Activated CD8-positive, alpha-beta memory T cell treated with anti-CD3 and anti-CD28 coated beads for 1 hour (primary cell): Measurements from ENCODE around the gene TNPO2.
"Not testable (repeated sequence)": the region's sequence is repeated elsewhere in the genome, so short reads cannot be mapped to it uniquely, and the experiment has no call there.

Experiments used
- DNase-seq, 2 donors: peaks; one replicate each; pipeline ENCODE4 v3.0.0-alpha.2; 2020; ENCODE audit warnings: low read depth in 1 of 2; ENCODE audit errors: extremely low read depth in 1 of 2

The TNPO2 gene

DNA sequence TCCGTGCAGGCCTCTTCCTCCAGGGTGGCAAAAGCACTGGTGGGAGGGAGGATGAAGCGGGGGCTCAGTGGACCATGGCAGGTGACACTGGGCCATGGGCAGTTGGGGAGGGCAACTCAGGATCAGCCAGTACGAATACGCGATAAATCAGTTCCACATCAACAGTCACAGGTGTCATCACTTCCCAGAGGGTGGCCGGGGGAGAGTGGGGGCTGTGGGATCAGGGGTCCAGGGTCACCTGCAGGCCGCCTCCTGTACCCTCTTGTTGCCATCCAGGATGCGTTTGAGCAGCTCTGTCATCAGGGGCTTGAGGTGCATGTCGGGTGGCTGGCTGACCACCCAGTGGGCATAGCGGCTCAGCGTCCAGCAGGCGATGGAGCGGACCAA, 17.4 kb downstream of the TNPO2 start:
- no peak for DNase-seq

DNA sequence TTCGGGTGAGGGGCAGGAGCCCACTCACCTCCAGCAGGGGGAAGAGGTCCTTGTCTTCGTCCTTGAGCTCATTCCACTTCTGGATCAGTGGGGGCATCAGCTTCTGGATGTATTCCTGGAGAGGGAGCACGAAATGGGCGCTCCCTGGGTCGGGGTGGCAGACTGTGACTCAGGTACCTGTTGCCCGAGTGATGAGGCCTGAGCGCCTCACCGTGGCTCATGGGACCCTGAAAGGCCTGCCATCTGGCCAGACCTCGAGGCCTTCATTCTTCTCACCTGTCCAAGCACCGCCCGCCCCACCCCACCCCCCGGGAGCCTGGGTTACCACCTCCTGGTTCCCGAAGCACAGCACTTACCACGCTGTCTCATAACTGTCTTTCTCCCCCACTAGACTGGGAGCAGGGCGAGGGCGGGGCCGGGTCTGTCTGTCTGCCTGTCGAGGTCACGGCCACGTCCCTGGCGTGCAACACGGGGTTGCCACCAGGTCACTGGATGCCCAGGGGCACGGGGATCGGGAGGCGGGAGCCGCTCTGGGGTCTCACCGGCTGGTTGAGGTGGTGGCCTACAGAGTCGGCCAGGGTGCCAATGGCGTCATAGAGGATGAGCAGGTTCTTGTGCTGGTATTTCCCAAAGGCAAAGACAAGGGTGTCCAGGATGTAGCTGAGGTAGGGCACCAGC, 17.9 kb downstream of the TNPO2 start:
- DNase-seq: no peak

DNA sequence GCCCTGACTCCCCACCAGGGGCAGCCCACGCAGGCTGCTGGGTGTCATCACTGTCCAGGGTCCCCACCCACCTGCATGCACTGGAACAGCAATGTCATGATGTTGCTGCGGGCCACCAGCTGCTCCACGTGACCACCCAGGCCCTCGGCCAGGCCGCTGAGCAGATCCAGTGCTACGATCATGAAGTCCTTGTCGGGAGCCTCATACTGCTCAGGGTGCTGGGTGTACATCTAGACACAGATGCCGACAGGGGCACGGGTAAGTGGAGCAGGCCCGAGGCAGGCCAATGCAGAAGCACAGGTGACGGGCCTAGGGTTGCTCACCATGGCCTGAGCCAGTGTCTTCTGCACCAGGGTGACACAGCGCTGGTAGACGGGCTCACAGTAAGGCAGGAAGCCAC, 18.6 kb downstream of the TNPO2 start:
- no peak for DNase-seq

DNA sequence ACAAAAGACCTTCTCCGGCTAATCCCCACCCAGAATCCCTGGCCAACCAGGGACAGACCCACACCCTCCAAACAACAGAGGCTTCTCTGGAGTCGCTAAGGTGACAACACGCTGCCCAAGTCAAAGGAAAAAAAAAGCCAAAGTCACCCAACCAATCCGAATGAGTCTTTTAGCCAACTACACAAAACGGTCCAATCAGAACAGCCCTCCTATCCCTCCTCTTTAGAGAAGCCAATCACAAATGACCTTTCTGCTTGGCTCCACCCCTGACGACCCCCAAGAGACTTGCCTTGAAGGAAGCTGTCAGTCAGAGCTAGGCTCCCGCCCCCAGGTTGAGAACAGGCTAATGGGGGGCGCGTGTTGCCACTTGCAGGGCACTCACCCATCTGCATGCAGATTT, 20.7 kb downstream of the TNPO2 start:
- no peak for DNase-seq

DNA sequence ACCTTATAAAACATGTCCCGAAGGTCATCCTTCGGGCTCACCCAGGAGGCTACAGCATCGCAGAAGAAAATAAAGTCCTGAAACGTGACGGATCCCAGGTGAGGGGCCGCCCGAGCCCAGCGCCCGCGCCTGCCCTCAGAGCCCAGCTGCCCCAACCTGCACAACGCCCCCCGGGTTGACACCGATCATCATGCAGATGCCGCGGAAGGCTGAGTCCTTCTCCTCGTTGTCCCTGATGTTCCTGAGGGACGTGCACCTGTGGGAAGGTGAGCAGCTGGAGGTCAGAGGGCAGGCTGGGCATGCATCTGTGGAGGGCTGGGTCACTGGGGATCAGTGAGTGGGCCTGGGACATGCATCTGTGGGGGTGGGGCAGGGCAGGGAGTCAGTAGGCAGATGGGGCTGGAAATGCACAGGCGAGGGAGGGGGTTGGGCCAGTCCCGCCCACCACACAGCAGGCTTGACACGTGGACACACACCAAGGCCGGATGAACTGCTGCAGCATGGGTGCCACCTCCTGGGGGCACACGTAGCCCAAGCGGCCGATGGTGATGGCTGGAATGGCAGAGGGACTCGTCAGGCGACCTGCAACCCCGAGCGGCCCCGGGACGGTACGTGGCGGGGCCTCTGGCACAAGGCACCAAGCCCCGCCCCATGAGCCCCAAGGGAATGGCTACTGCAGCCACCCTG, 22.0 kb downstream of the TNPO2 start:
- DNase-seq: no peak

DNA sequence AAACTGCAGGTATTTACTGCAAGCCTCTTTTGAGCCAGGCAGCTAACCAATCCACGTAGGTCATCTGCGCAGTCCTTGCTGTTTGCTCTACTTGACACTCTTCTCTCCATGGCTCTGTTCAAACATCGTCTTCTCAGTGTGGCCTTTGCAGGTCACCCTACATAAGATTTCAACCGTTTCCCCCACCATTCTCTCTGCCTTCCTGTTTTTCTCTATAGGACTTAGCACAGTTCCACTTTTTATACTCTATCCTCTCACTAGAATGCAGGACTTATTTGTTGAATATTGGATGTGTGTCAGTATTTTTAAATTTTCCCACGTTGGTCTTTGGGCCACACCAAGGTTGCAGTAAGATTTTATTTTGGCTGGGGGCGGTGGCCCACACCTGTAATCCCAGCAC, 25.6 kb downstream of the TNPO2 start:
- DNase-seq: no peak

DNA sequence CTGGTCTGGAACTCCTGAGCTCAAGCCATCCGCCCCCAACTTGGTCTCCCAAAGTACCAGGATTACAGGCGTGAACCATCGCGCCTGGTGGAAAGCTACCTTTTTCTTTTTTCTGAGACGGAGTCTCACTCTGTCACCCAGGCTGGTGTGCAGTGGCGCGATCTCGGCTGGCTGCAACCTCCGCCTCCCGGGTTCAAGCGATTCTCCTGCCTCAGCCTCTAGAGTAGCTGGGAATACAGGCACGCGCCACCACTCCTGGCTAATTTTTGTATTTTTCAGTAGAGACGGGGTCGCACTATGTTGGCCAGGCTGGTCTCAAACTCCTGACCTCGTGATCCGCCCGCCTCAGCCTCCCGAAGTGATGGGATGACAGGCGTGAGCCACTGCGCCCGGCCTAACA, 26.3 kb downstream of the TNPO2 start:
- not testable (repeated sequence) for DNase-seq

DNA sequence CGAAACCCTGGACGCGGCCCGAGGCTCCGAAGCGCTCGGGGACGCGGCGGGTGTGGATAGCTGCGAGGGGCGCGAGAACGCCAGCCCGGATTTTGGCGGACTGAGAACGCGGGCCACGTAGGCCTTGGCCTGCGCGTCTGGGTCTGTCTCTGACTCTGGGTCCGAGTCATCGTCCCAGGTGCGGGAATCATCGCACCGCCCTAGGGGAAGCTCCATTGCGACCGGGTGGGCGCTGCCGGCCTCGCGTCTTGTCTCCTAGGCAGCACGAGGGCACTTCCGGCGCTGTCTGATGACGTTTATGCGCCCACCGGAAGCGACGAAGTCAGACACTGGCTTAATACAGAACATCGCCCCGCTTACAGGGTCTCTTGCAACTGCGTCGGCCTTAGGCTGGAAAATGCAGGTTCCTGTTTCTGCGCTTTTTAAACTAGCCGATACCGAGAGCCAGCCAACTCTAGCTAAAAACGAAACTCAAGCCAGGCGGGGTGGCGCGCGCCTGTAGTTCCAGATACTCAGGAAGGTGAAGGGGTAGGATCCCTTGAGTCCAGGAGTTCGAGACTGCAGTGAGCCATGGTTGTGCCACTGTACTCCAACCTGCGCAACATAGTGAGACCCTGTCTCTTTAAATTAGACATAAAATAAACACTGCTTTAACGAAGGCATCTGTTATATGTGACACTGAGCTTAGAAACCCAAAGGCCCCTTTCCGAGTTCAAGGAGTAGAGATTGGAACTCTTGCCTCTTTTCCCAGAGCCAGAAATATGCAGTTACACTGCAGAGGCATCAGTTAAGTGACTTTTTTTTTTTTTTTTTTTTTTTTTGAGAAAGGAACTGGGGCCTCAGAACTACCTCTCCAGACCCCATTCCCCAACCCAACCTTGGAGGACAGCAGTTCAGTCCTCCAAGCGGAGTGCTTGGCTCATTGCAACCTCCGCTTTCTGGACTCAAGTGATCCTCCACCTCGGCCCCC, 27.1 kb downstream of the TNPO2 start, which contains the start of gene FBXW9:
Gene FBXW9 (minus strand): TSS at position 266 of the 970 bp plus-strand sequence. CDS start 50 bp downstream, at position 216.
- DNase-seq: peak; percentile 94 to 96

DNA sequence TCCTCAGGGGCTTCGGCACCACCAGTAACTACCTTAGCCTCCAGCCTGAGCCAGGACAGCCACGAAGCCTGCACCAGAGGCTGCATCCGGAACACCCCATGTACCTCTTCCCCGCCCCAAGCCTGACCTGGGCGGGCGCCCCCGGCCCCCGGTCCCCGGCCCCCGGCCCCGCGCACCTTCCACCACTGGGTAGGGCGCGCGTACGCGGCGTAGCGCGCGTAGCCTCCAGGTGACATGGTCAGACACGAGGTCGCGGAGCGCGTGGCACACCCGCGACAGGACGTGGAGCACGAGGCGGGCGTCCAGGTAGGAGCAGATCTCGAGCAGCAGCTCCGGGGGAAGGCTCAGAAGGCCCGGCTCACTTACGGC, 27.8 kb downstream of the TNPO2 start:
- DNase-seq: no peak

DNA sequence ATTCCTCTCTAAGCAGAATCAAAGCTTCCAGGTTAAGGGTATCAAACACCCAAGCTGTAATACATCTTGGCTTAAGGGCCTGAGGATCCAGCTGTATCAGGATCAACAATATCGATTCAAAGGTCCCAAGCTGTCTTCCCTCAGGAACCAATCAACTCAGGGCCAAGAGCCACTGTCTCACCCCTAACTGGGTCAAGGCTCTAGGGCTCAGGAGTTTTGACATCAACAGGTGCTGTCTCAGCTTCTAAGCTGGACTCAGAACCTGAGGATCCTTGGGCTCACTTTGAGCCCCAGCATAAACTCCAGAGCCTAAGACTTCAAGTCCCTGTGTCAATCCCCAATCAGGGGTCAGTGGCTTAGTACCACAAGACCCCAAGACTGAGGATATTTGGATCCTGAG, 28.2 kb downstream of the TNPO2 start:
- no peak for DNase-seq

DNA sequence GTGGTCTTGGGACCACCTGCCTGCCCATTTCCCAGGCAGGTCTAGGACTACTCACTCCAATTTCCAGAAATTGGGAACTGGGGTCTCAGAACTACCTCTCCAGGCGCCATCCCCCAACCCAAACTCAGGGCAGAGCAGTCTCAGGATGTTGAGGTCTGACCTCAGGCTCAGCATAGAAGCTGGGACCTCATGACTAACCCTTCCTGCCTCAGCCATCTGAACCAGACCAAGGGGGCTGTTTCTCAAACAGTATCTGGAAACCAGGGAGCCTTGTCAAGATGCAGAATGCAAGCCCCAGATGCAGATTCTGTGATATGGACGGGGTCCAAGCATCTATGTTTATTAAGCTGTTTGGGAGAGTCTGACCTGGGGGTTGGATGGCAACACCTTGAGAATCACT, 28.6 kb downstream of the TNPO2 start:
- DNase-seq: no peak

DNA sequence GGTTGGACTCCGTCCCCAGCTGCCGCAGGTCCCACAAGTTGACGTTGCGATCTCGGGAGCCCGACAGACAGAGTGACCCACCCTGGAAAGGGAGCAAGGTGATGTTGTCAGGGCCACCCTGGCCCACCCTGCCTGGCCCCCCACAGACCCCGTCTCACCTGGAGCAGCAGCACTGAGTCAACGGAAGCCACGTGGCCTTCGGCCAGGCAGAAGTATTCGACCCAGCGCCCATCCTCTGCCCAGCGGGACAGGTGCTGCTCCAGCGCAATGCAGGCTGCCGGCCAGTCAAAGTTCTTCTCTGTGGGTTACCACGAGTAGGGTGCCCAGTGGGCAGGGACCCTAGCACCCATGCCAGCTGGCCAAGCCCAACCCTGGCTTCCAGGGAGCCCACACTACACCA, 29.1 kb downstream of the TNPO2 start:
- DNase-seq: no peak

DNA sequence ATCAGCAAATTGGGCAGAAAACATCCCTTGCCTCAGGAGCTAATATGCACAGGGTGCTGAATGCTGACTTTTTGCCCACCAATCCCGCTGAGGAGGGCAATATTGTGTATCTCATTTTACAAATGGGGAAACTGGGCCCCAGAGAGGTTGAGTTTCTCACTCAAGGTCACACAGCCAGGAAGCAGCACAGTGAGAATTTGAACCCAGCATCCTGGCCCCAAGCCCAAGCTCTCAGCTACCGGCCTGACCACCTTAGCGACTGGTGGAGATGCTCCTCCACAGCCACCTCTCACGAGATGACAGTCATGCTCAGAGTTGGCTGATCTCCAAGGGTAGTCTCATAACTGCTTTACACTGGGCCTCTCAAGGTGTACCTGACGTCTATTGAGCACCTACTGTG, 30.8 kb downstream of the TNPO2 start:
- DNase-seq: no peak

DNA sequence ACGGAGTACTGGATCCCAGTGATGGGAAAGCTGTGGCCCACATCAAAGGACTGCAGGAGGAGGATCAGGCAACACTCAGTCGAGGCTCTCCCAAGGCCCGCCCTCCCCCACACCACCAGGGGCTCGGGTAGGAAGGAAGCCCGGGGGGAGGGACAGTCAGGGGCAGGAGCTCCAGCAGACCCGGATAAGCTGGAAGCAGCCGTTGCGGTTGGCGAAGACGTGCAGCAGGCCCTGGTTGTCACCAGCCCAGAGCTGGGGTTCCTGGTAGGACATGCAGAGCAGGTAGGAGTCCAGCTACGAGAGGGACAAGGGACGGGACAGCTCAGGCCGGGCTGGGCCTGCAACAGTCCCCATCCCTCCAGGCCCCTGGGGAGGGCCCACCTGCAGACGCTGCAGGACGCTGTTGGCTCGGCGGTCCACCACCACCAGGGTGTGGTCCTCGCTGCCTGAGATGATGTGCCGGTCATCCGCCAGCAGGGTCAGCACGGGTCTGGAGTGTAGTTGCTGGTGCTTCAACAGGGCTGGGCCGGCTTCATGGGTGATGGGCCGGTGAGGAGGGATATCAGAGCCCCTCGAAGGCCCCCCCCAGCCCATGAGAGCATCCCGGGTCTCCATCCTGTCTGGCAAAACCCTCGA, 34.0 kb downstream of the TNPO2 start:
- DNase-seq: no peak

DNA sequence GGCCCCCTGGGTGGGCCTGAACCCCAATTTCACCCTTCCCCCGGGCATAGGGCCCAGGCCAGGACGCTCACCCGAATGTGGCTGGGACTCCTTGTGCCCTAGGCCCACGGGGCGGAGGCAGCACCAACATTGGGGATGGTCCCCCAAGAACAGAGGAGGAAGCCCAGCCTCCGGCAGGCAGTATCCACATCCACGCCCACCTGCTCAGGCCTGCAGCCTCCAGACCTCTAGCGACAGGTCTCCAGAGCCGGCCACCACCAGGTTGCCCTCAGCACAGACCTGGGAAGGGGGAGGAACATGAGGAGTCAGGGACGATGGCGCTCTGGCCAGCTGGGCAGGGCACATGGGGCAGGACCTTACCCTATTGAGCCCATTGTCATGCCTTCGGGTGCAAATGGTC, 34.7 kb downstream of the TNPO2 start:
- no peak for DNase-seq

DNA sequence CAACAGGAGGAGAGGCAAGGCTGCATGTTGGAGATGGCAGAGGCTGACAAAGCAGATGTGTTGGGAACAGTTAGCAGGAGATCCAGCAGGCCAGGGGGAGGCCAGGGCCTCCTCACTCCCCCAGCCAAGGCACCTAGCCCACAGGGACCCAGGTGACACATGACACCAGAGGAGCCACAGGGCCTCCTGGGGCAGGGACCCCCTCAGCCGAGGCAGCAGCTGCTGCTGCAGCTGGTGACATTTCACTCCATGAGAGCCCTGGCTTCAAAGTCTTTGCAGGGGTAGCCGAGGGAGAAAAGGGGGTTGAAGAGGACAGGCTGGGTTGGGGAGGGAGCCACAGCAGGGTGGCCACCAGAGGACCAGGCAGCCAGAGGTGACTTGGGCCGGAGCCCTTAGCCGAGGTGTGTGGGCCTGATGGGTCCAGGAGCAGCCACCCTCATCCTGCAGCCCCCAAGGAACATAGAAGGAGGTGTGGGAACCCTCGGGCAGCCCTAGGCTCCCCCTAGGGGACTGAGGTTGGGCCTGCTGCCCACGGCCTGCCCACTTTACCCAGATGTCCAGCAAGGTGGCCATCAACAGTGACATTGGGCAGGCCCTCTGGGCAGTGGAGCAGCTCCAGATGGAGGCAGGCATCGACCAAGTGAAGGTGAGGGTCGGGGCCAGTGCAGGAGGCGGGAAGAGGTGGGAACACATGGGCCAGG, 36.1 kb downstream of the TNPO2 start, which contains the start of gene GNG14:
Gene GNG14 (plus strand): TSS at position 503 of the 701 bp plus-strand sequence. CDS start 51 bp downstream, at position 554.
- DNase-seq: no peak

DNA sequence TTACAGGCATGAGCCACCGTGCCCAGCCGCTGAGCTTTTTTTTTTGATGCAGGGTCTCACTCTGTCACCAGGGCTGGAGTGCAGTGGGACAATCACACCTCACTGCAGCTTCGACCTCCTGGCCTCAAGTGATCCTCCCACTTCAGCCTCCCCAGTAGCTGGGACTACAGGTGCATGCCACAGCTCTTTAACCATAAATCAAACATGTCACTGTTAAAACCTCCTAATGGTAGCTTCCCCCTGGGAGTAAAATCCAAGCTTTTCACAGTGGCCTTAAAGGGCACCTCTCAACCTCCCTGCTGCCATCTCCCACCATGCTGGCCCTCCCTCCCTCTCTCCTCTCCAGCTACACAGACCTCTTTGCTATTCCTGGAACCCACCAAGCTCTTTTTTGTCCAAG, 37.9 kb downstream of the TNPO2 start:
- DNase-seq: no peak

DNA sequence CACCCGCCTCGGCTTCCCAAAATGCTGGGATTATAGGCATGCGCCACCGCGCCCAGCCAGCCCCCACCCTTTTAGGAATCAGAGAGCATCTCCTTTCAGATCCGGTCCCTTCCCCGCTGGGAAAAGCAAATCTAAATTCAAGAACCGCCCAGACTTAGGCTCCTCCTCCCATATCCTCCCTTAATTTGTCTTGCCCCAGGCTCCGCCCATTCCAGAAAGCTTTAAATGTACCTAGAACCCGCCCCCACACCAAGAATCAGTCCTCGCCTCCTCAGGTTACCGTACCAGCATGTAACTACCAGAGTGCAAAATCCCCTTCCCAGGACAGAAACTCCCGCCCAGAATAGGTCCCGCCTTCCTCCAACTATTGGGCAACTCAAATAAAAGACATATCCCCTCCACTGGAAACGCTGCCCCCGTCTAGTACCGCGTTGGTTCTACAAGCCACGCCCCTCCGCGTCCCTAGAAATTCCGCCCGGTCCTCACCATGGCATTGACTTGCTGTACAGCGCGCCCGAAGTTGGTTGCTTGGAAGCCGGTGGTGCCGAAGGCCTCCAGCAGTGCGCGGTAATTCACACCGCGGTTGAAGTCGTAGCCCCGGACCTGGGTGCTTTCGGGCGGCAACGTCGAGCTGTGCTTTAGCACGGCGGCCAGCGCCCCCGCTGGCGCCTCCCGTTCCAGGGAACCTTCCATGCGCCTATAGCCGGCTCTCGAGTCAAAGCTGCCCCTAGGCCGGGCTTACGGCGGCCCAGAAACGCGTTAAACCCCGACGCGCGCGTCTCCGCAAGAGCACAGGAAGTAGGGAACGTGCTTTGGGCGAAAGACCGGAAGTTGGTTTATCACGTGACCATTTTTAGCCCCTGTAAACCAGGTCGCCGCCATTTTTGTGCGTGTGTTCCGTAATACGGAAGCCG, 42.4 kb downstream of the TNPO2 start, which contains the start of gene DHPS:
Gene DHPS (minus strand): TSS at position 807 of the 914 bp plus-strand sequence. CDS start 114 bp downstream, at position 693.
- DNase-seq: peak; percentile 72 to 86

DNA sequence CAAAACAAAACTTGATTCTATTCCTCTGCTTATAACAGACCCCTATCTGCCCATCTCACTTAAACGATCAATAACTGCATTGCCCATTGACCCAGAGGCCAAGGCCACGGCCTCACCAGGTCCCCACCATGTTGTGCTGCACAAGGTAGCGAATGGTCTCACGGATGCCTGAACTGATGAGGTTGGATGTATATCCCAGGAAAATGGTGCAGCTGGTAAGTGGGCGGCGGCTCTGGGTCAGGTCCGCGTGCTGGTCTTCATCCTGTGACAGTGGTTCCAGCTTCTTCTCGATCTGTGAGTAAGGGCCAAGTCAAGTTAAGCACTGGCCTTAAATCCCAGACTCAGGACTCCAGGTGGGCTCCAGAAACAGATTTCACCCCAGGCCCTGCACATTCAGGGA, 43.7 kb downstream of the TNPO2 start:
- no peak for DNase-seq
